Hepatocyte (in vitro differentiated cells): ENCODE measurements around the gene SNX21.

Source experiments
- EZH2 ChIP-seq: fragments of 200-600 bp; sonication (generic); IDR thresholded peaks from 2 replicates; pipeline ENCODE4 v1.6.1; 2016; ENCODE audit warnings: antibody characterized with exemption, mild to moderate bottlenecking, borderline replicate concordance
- EZH2phosphoT487 ChIP-seq: fragments of 200-600 bp; sonication (generic); IDR thresholded peaks from one replicate; pipeline ENCODE4 v1.6.1; 2018; ENCODE audit warnings: antibody characterized with exemption, mild to moderate bottlenecking, low read depth, moderate library complexity; ENCODE audit not compliant: unreplicated experiment, severe bottlenecking
- TF ChIP-seq, protein P1 (sequence below): fragments of 200-600 bp; sonication (generic); IDR thresholded peaks from 2 replicates; pipeline ENCODE4 v1.5.1; 2016; ENCODE audit warnings: antibody characterized with exemption, mild to moderate bottlenecking; ENCODE audit not compliant: poor library complexity

GRCh38 chr20:45818239-45818638 lies 15.4 kb upstream of the SNX21 start:
- TF ChIP-seq, protein P1, sequence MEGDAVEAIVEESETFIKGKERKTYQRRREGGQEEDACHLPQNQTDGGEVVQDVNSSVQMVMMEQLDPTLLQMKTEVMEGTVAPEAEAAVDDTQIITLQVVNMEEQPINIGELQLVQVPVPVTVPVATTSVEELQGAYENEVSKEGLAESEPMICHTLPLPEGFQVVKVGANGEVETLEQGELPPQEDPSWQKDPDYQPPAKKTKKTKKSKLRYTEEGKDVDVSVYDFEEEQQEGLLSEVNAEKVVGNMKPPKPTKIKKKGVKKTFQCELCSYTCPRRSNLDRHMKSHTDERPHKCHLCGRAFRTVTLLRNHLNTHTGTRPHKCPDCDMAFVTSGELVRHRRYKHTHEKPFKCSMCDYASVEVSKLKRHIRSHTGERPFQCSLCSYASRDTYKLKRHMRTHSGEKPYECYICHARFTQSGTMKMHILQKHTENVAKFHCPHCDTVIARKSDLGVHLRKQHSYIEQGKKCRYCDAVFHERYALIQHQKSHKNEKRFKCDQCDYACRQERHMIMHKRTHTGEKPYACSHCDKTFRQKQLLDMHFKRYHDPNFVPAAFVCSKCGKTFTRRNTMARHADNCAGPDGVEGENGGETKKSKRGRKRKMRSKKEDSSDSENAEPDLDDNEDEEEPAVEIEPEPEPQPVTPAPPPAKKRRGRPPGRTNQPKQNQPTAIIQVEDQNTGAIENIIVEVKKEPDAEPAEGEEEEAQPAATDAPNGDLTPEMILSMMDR: no peak
- TF ChIP-seq EZH2phosphoT487: no peak
- no peak for TF ChIP-seq EZH2
